Measurements from ENCODE around the gene TLCD3B.
"Not testable (repeated sequence)": the region's sequence is repeated elsewhere in the genome, so short reads cannot be mapped to it uniquely, and the experiment has no call there.

The TLCD3B gene

GRCh38 chr16:30046588-30046987 is 15.5 kb upstream of the TLCD3B start:
- H3K18ac ChIP-seq (ENCODE audit: low read depth in 1 of 2, low read length in 2 of 2), result no peak overlapping the region
- no peak overlapping the region for H3K4me3 ChIP-seq (ENCODE audit: insufficient read depth in 1 of 2, low read depth in 1 of 2, low read length in 2 of 2)
- no peak for DNase-seq
- H2BK5ac ChIP-seq (ENCODE audit: low read depth, low read length, poor library complexity, severe bottlenecking), result no peak overlapping the region
- no peak overlapping the region for H3K27ac ChIP-seq (ENCODE audit: low read length, poor library complexity, severe bottlenecking)
- H3K27me3 ChIP-seq (ENCODE audit: control insufficient read depth in 1 of 2, insufficient read depth in 1 of 2, low read length in 2 of 2), result peaks cover 4 to 5% of the 10 kb centered on the region in 2 experiments
- no peak overlapping the region for H3K4me2 ChIP-seq (ENCODE audit: low read length, poor library complexity, severe bottlenecking)
- H3K9me3 ChIP-seq (ENCODE audit: control insufficient read depth, low read length), result no peaks in the 10 kb centered on the region
- H2AFZ ChIP-seq (ENCODE audit: low read depth, low read length), result no peak overlapping the region
- no CpG with 5 or more reads among the region's 1 CpG for WGBS
- H3K14ac ChIP-seq (ENCODE audit: low read length in 2 of 2), result no peak overlapping the region
- H3K4me1 ChIP-seq (ENCODE audit: control insufficient read depth, insufficient read depth, low read depth, low read length), result no peaks in the 10 kb centered on the region
- H3K23ac ChIP-seq (ENCODE audit: low read length in 2 of 2), result no peak overlapping the region
- H4K8ac ChIP-seq (ENCODE audit: low read length), result no peak overlapping the region
- H3K79me1 ChIP-seq (replicated peaks; ENCODE audit: low read length, poor library complexity, severe bottlenecking), result no peaks in the 10 kb centered on the region
- no peak overlapping the region for H2AK5ac ChIP-seq (ENCODE audit: low read length, severe bottlenecking)
- no peak overlapping the region for H4K91ac ChIP-seq (ENCODE audit: low read length)
- no peak overlapping the region for H2BK12ac ChIP-seq (ENCODE audit: low read length in 2 of 2)
- H2BK15ac ChIP-seq (ENCODE audit: low read depth, poor library complexity, severe bottlenecking), result no peak overlapping the region
- H3K4ac ChIP-seq (ENCODE audit: low read depth in 1 of 2, low read length in 2 of 2), result no peak overlapping the region
- H2BK120ac ChIP-seq (ENCODE audit: low read depth, low read length), result no peak overlapping the region
- no peaks in the 10 kb centered on the region for H3K36me3 ChIP-seq (ENCODE audit: control insufficient read depth in 1 of 2, insufficient read depth in 2 of 2, low read depth in 1 of 2, low read length in 2 of 2)
- no peak overlapping the region for H3K9ac ChIP-seq (ENCODE audit: low read length)

GRCh38 chr16:30046178-30046577 is 15.1 kb upstream of the TLCD3B start:
- no peak overlapping the region for H3K4me2 ChIP-seq (ENCODE audit: low read length, poor library complexity, severe bottlenecking)
- H2BK12ac ChIP-seq (ENCODE audit: low read length in 2 of 2), result no peak overlapping the region
- H3K9me3 ChIP-seq (ENCODE audit: control insufficient read depth, low read length), result no peaks in the 10 kb centered on the region
- H3K18ac ChIP-seq (ENCODE audit: low read depth in 1 of 2, low read length in 2 of 2), result no peak overlapping the region
- no peaks in the 10 kb centered on the region for H3K36me3 ChIP-seq (ENCODE audit: control insufficient read depth in 1 of 2, insufficient read depth in 2 of 2, low read depth in 1 of 2, low read length in 2 of 2)
- no peak overlapping the region for H2AK5ac ChIP-seq (ENCODE audit: low read length, severe bottlenecking)
- H4K8ac ChIP-seq (ENCODE audit: low read length), result no peak overlapping the region
- no peak overlapping the region for H2BK120ac ChIP-seq (ENCODE audit: low read depth, low read length)
- no peak overlapping the region for H4K91ac ChIP-seq (ENCODE audit: low read length)
- no peak overlapping the region for H3K9ac ChIP-seq (ENCODE audit: low read length)
- H3K14ac ChIP-seq (ENCODE audit: low read length in 2 of 2), result no peak overlapping the region
- no peak for DNase-seq
- no peak overlapping the region for H2BK15ac ChIP-seq (ENCODE audit: low read depth, poor library complexity, severe bottlenecking)
- H2AFZ ChIP-seq (ENCODE audit: low read depth, low read length), result no peak overlapping the region
- H3K79me1 ChIP-seq (replicated peaks; ENCODE audit: low read length, poor library complexity, severe bottlenecking), result no peaks in the 10 kb centered on the region
- H3K4me1 ChIP-seq (ENCODE audit: control insufficient read depth, insufficient read depth, low read depth, low read length), result no peaks in the 10 kb centered on the region
- H3K4me3 ChIP-seq (ENCODE audit: insufficient read depth in 1 of 2, low read depth in 1 of 2, low read length in 2 of 2), result no peak overlapping the region
- 65% methylated on average over 6 of the region's 8 CpGs for WGBS
- H3K27ac ChIP-seq (ENCODE audit: low read length, poor library complexity, severe bottlenecking), result no peak overlapping the region
- H3K4ac ChIP-seq (ENCODE audit: low read depth in 1 of 2, low read length in 2 of 2), result no peak overlapping the region
- peaks cover 4 to 5% of the 10 kb centered on the region in 2 experiments for H3K27me3 ChIP-seq (ENCODE audit: control insufficient read depth in 1 of 2, insufficient read depth in 1 of 2, low read length in 2 of 2)
- H3K23ac ChIP-seq (ENCODE audit: low read length in 2 of 2), result no peak overlapping the region
- no peak overlapping the region for H2BK5ac ChIP-seq (ENCODE audit: low read depth, low read length, poor library complexity, severe bottlenecking)

GRCh38 chr16:30041841-30042240 is 10.8 kb upstream of the TLCD3B start:
- Histone ChIP-seq H2BK5ac (ENCODE audit: low read depth, low read length, poor library complexity, severe bottlenecking) (no peak overlapping the region), H3K9ac (ENCODE audit: low read length) (no peak overlapping the region), H2BK15ac (ENCODE audit: low read depth, poor library complexity, severe bottlenecking) (no peak overlapping the region), H3K79me1 (replicated peaks; ENCODE audit: low read length, poor library complexity, severe bottlenecking) (no peaks in the 10 kb centered on the region), H3K14ac (ENCODE audit: low read length in 2 of 2) (no peak overlapping the region), H3K4ac (ENCODE audit: low read depth in 1 of 2, low read length in 2 of 2) (no peak overlapping the region), H3K4me2 (ENCODE audit: low read length, poor library complexity, severe bottlenecking) (no peak overlapping the region), H2BK12ac (ENCODE audit: low read length in 2 of 2) (no peak overlapping the region), H3K27ac (ENCODE audit: low read length, poor library complexity, severe bottlenecking) (no peak overlapping the region), H2BK120ac (ENCODE audit: low read depth, low read length) (no peak overlapping the region), H2AK5ac (ENCODE audit: low read length, severe bottlenecking) (no peak overlapping the region), H4K8ac (ENCODE audit: low read length) (no peak overlapping the region), H3K18ac (ENCODE audit: low read depth in 1 of 2, low read length in 2 of 2) (no peak overlapping the region), H3K4me1 (ENCODE audit: control insufficient read depth, insufficient read depth, low read depth, low read length) (no peaks in the 10 kb centered on the region), H3K36me3 (ENCODE audit: control insufficient read depth in 1 of 2, insufficient read depth in 2 of 2, low read depth in 1 of 2, low read length in 2 of 2) (no peaks in the 10 kb centered on the region), H3K23ac (ENCODE audit: low read length in 2 of 2) (no peak overlapping the region), H4K91ac (ENCODE audit: low read length) (no peak overlapping the region), H2AFZ (ENCODE audit: low read depth, low read length) (no peak overlapping the region), H3K27me3 (ENCODE audit: control insufficient read depth in 1 of 2, insufficient read depth in 1 of 2, low read length in 2 of 2) (peaks cover 5 to 12% of the 10 kb centered on the region in 2 experiments), H3K4me3 (ENCODE audit: insufficient read depth in 1 of 2, low read depth in 1 of 2, low read length in 2 of 2) (no peak overlapping the region), H3K9me3 (ENCODE audit: control insufficient read depth, low read length) (no peaks in the 10 kb centered on the region)
- peak; percentile 52 for DNase-seq
- 88% methylated on average over 1 of the region's 5 CpGs for WGBS

GRCh38 chr16:30040690-30041089 is 9.6 kb upstream of the TLCD3B start:
- H3K4me1 ChIP-seq (ENCODE audit: control insufficient read depth, insufficient read depth, low read depth, low read length); H3K79me1 ChIP-seq (replicated peaks; ENCODE audit: low read length, poor library complexity, severe bottlenecking); H4K91ac ChIP-seq (ENCODE audit: low read length); DNase-seq; H3K9me3 ChIP-seq (ENCODE audit: control insufficient read depth, low read length); H4K8ac ChIP-seq (ENCODE audit: low read length); H3K9ac ChIP-seq (ENCODE audit: low read length); H2BK15ac ChIP-seq (ENCODE audit: low read depth, poor library complexity, severe bottlenecking); H2BK5ac ChIP-seq (ENCODE audit: low read depth, low read length, poor library complexity, severe bottlenecking); H3K4ac ChIP-seq (ENCODE audit: low read depth in 1 of 2, low read length in 2 of 2); H3K27ac ChIP-seq (ENCODE audit: low read length, poor library complexity, severe bottlenecking); H2AFZ ChIP-seq (ENCODE audit: low read depth, low read length); H3K23ac ChIP-seq (ENCODE audit: low read length in 2 of 2); H3K36me3 ChIP-seq (ENCODE audit: control insufficient read depth in 1 of 2, insufficient read depth in 2 of 2, low read depth in 1 of 2, low read length in 2 of 2); H3K4me2 ChIP-seq (ENCODE audit: low read length, poor library complexity, severe bottlenecking); H3K4me3 ChIP-seq (ENCODE audit: insufficient read depth in 1 of 2, low read depth in 1 of 2, low read length in 2 of 2); H2BK12ac ChIP-seq (ENCODE audit: low read length in 2 of 2); H2BK120ac ChIP-seq (ENCODE audit: low read depth, low read length); H3K18ac ChIP-seq (ENCODE audit: low read depth in 1 of 2, low read length in 2 of 2); H3K14ac ChIP-seq (ENCODE audit: low read length in 2 of 2); H2AK5ac ChIP-seq (ENCODE audit: low read length, severe bottlenecking): not testable (repeated sequence)
- 88% methylated on average over 5 of the region's 5 CpGs for WGBS
- peaks cover 9 to 13% of the 10 kb centered on the region in 2 experiments for H3K27me3 ChIP-seq (ENCODE audit: control insufficient read depth in 1 of 2, insufficient read depth in 1 of 2, low read length in 2 of 2)
